Activated T-cell treated with anti-CD3 and anti-CD28 coated beads, Interleukin-2, amount 50 U/mL, for 4 hours (primary cell): ENCODE results near the gene GABARAP. TPM values are rescaled to one million over a fixed set of nuclear protein-coding genes. Genes with fewer than 3 reads are reported as not detected.
A peak's percentile ranks its signal among the peaks of the same experiment; 100 is the strongest.

Source experiments
- ATAC-seq, 2 donors: fragments of 200-7000 bp; cut with Tn5 transposase; one replicate each; pipeline ENCODE4 v1.10.0; 2021
- DNase-seq: peaks from one replicate; pipeline ENCODE4 v3.0.0-alpha.2; 2020
- H3K27me3 Mint-ChIP-seq: one replicate; pipeline ENCODE4 v1.8.0; 2021; ENCODE audit warnings: low read depth, mixed read lengths
- H3K36me3 Mint-ChIP-seq: one replicate; pipeline ENCODE4 v1.8.0; 2022; ENCODE audit warnings: mixed read lengths; ENCODE audit not compliant: insufficient read depth
- H3K4me1 Mint-ChIP-seq: one replicate; pipeline ENCODE4 v1.8.0; 2021; ENCODE audit warnings: low read depth, mixed read lengths
- H3K4me3 Mint-ChIP-seq: one replicate; pipeline ENCODE4 v1.8.0; 2021; ENCODE audit warnings: mild to moderate bottlenecking, moderate library complexity, mixed read lengths
- H3K9me3 Mint-ChIP-seq: one replicate; pipeline ENCODE4 v1.8.0; 2021; ENCODE audit warnings: mixed read lengths
- total RNA-seq, 3 donors: library from RNA; stranded (reverse); gene quantifications; one replicate each; pipeline ENCODE4 v1.2.1, GENCODE V29; 2021

The GABARAP gene
- total RNA-seq, 3 donors from 2014 or later, result 114 to 136 (median 133) TPM

GRCh38 chr17:7266784-7267183 lies 24.5 kb upstream of the GABARAP start:
- Mint-ChIP-seq H3K4me3 (no peak overlapping the region), H3K4me1 (peaks cover 20% of the 10 kb centered on the region), H3K27me3 (peaks cover 25% of the 10 kb centered on the region), H3K9me3 (no peaks in the 10 kb centered on the region), H3K36me3 (no peaks in the 10 kb centered on the region)
- ATAC-seq, result no peak
- no peak for DNase-seq

DNA sequence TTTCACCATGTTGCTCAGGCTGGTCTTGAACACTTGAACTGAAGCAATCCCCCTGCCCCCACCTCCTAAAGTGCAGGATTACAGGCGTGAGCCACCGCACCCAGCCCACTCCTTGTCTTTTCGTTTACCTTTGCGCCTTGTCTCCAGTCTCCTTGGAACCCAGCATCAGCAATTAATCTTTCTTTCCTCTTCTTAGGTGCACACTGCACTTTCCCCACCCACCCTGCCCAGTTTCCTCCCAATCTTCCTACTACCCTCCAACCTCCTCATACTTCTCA lies 21.5 kb upstream of the GABARAP start:
- peaks cover 25% of the 10 kb centered on the region for H3K27me3 Mint-ChIP-seq
- H3K9me3 Mint-ChIP-seq, result no peaks in the 10 kb centered on the region
- ATAC-seq (no peak), DNase-seq (no peak)
- no peaks in the 10 kb centered on the region for H3K36me3 Mint-ChIP-seq
- peak overlapping the region; percentile 22 for H3K4me3 Mint-ChIP-seq
- H3K4me1 Mint-ChIP-seq, result peaks cover 26% of the 10 kb centered on the region

DNA sequence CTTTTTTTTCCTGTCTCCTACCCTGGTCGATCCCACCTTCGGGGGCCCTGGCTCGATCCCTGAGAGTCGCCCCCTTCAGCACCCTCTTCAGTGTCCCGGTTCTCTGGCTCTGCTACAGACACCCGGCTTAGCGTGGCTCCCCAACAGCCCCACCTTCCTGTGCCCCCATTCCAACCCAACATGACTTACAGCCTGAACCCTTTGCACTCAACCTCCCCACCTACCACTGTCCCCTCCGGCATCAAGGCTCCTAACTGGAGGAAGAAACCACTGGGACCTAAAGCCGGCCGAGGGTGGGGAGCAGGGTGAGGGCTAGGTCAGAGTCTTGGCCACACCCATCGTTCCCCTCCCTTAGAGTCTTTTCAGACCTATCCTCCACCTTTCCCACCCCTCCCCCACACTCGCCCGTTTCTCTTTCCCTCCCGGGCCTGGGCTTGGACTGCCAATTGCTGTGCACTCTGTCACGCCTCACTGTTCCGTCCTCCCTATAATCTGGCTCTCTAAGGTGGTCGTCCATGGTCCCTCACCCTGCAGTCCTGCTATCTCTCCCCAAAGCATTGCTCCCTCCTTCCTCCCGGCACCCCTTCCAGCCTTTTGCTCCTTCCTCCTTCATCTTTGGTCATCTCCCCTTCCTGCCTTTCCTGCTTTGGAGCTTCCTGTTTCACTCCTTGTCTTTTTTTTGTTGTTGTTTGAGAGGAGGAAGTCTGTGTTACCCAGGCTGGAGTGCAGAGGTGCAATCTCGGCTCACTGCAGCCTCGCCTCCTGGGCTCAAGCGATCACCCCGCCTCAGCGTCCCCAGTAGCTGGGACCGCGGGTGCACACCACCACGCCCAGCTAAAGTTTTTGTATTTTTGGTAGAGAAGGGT lies 20.9 kb upstream of the GABARAP start:
- peak overlapping the region; percentile 57 for H3K4me3 Mint-ChIP-seq
- DNase-seq (no peak), ATAC-seq (peak; percentile 9 to 18)
- H3K27me3 Mint-ChIP-seq, result peaks cover 25% of the 10 kb centered on the region
- H3K4me1 Mint-ChIP-seq, result peaks cover 26% of the 10 kb centered on the region
- H3K9me3 Mint-ChIP-seq, result no peaks in the 10 kb centered on the region
- H3K36me3 Mint-ChIP-seq, result no peaks in the 10 kb centered on the region

DNA sequence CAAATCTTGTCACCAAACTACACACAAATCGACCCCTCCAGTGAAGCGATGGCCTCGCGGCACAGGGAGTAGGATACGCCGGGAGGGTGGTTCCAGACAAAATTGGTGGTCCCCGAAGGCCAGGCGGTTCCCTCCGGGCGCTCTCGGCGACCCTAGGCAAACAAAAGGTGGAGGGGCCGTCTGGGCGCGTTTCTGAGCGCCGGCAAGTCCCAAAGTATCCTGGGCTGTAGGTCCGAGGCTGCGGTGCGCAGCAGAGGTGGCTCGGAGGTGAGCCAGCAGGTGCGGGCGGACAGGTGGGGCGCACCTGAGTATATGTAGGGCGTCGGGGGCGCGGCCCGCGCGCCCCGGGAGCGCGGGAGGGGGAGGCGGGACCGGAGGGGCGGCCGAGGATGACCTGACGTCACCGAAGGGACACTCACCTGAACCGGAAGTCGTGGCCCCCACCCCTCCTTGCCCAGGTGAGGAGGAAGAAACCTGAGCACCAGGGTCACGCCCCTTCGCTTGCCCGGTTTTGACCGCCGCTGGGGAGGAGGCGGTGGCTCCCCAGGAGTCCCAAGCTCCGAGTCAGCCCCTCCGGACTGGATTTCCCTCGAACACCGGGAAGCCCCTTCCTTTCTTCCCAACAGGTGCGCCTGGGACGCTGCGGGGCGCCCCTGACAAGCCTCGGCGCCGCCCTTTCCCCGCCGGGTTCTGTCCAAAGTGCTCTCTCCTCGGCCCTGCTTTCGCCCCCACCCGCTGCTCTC lies 20.1 kb upstream of the GABARAP start, which contains the start of gene CLDN7:
Gene CLDN7 (minus strand): TSS at position 287 of the 743 bp plus-strand sequence. CDS start 435 bp downstream, outside the sequence.
- Mint-ChIP-seq H3K4me3 (peak within 1 kb of the TSS; percentile 59), H3K9me3 (no peaks in the 10 kb centered on the region), H3K4me1 (peaks cover 26% of the 10 kb centered on the region), H3K36me3 (no peaks in the 10 kb centered on the region), H3K27me3 (peaks cover 25% of the 10 kb centered on the region)
- no peak for DNase-seq
- no peak for ATAC-seq

GRCh38 chr17:7261379-7262191 lies 19.3 kb upstream of the GABARAP start:
- peaks cover 26% of the 10 kb centered on the region for H3K4me1 Mint-ChIP-seq
- DNase-seq, result peak; percentile 36
- H3K4me3 Mint-ChIP-seq, result peak overlapping the region; percentile 59
- H3K36me3 Mint-ChIP-seq, result peaks cover 3% of the 10 kb centered on the region
- no peaks in the 10 kb centered on the region for H3K9me3 Mint-ChIP-seq
- H3K27me3 Mint-ChIP-seq, result peaks cover 22% of the 10 kb centered on the region
- peak; percentile 46 to 49 for ATAC-seq

- H3K27me3 Mint-ChIP-seq, result peaks cover 20% of the 10 kb centered on the region
- H3K36me3 Mint-ChIP-seq, result peaks cover 7% of the 10 kb centered on the region
- H3K4me3 Mint-ChIP-seq, result peak overlapping the region; percentile 54
- no peaks in the 10 kb centered on the region for H3K9me3 Mint-ChIP-seq
- ATAC-seq, result peak; percentile 50 to 53
- peaks cover 26% of the 10 kb centered on the region for H3K4me1 Mint-ChIP-seq
- no peak for DNase-seq
Measured at GRCh38 chr17:7260651-7261378, 18.6 kb upstream of the GABARAP start.

- no peak for DNase-seq
- peaks cover 26% of the 10 kb centered on the region for H3K4me1 Mint-ChIP-seq
- peaks cover 7% of the 10 kb centered on the region for H3K36me3 Mint-ChIP-seq
- no peaks in the 10 kb centered on the region for H3K9me3 Mint-ChIP-seq
- peak overlapping the region; percentile 11 for H3K4me3 Mint-ChIP-seq
- ATAC-seq, result no peak
- H3K27me3 Mint-ChIP-seq, result peaks cover 18% of the 10 kb centered on the region
Measured at GRCh38 chr17:7260151-7260550, 17.9 kb upstream of the GABARAP start.

DNA sequence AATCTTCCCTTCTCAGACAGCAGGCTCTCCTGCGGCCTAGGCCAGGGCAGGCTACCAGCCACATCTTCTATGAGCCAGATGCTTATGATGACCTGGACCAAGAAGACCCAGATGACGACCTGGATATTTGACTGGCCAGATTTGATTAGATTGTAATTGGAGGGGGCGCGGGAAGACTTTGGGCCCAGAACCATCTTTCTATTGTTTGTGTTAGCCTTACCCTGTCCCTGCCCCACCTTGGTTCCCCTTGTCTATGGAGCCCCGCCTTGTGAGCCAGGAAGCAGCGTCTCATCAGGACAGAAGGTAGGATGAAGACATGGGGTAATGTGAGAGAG lies 17.3 kb upstream of the GABARAP start:
- no peak for ATAC-seq
- Mint-ChIP-seq H3K4me3 (no peak overlapping the region), H3K9me3 (no peaks in the 10 kb centered on the region), H3K36me3 (peaks cover 12% of the 10 kb centered on the region), H3K4me1 (peaks cover 28% of the 10 kb centered on the region), H3K27me3 (peaks cover 16% of the 10 kb centered on the region)
- DNase-seq, result no peak

DNA sequence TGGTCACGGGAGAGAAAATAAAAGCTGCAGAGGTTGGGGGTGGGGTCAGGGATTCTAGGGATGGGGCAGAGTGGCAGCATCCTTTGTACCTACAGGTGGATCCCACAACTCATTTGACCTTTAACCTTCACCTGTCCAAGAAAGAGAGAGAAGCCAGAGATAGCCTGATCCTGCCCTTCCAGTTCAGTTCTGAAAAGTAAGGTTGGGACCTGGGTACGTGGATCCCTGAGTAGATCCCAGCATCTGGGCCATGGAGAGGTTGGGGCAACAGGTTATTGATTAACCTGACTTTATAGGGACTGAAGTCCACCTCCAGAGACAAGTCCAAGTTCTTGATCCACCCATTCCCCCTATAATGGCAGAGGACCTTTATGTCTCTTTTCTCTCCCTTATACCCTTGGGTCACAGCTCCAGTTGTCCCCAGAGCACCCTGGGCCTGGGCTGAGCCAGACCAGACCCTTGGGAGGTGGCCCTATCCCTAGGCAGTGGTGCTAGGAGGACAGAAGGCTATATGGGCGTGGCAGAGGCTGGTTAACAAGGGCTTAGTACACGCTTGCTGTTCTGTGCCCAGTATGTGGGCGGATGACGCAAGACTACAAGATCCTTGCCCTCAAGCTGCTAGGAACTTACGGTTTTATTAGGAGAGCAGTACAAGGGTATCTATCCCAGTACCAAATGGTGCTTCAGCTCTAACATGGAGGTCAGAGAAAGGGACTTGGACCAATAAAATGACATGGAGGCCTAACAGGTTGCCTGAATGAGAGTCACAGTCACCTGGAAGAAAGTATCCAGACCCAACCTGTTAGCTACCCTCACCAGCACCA lies 16.7 kb upstream of the GABARAP start:
- Mint-ChIP-seq H3K9me3 (no peaks in the 10 kb centered on the region), H3K27me3 (peaks cover 11% of the 10 kb centered on the region), H3K36me3 (peaks cover 13% of the 10 kb centered on the region), H3K4me1 (peaks cover 27% of the 10 kb centered on the region), H3K4me3 (no peak overlapping the region)
- DNase-seq (no peak), ATAC-seq (no peak)

DNA sequence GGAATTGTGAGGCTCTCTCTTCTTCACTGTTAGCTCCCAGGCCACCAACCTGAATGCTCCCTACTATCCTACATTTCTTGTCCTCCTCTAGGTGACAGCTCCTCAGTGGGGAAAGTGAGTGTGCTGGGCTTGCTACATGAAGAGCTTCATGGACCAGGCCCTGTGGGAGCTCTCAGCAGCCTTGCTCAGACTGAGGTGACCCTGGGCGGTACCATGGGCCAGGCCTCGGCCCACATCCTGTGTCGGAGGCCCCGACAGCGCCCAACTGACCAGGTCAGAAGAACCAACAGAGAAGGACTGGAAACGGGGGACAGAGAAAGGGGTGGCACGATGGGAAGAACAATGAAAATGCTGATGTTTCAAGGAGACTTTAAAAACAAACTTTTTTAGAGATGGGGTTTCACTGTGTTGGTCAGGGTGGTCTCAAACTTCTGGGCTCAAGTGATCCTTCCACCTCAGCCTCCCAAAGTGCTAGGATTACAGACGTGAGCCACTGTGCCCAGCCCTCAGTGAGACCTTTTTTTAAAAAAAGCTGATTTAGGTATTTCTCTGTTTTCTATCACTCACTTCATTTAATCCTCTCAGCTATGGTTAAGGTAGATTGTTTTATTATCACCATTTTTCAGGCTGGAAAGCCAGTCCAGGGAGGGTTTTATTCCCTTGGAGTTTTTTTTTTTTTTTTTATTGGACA lies 14.7 kb upstream of the GABARAP start:
- H3K27me3 Mint-ChIP-seq, result no peaks in the 10 kb centered on the region
- ATAC-seq (no peak), DNase-seq (no peak)
- no peak overlapping the region for H3K4me3 Mint-ChIP-seq
- H3K9me3 Mint-ChIP-seq, result no peaks in the 10 kb centered on the region
- H3K4me1 Mint-ChIP-seq, result peaks cover 20% of the 10 kb centered on the region
- peaks cover 20% of the 10 kb centered on the region for H3K36me3 Mint-ChIP-seq

- ATAC-seq (no peak), DNase-seq (no peak)
- Mint-ChIP-seq H3K9me3 (no peaks in the 10 kb centered on the region), H3K4me3 (no peak overlapping the region), H3K27me3 (no peaks in the 10 kb centered on the region), H3K4me1 (peaks cover 26% of the 10 kb centered on the region), H3K36me3 (peaks cover 20% of the 10 kb centered on the region)
Measured at GRCh38 chr17:7254511-7254910, 12.3 kb upstream of the GABARAP start.

DNA sequence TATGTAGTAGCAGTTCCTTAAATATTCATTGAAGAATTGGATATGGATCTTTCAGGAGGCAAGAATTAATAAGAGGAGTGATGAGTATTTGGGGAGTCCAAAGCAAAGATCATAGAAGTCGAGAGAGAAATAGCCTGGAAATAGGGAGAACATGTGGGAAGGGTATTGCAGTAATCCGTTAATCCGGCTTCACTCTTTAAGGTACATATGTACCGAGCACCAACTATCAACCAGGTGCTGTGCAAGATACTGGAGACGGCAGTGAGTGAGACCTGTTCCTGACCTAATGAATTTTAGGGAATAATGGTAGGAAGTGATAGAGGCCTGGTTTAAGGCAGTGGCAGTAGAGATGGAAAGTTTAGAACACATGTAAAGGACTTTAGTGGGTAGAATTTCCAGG lies 10.8 kb upstream of the GABARAP start:
- Mint-ChIP-seq H3K36me3 (peaks cover 20% of the 10 kb centered on the region), H3K27me3 (no peaks in the 10 kb centered on the region), H3K9me3 (no peaks in the 10 kb centered on the region), H3K4me3 (peak overlapping the region; percentile 97), H3K4me1 (peaks cover 34% of the 10 kb centered on the region)
- DNase-seq (no peak), ATAC-seq (no peak)
